NCI-H128 (cell line): ENCODE data around the gene TSPAN9.
A peak's percentile ranks its signal among the peaks of the same experiment; 100 is the strongest.
"Not testable (repeated sequence)": the region's sequence is repeated elsewhere in the genome, so short reads cannot be mapped to it uniquely, and the experiment has no call there.

Experiments
- DNase-seq: peaks from one replicate; lab custom pipeline; 2025; ENCODE audit not compliant: unreplicated experiment; lab: John Stamatoyannopoulos, UW

The TSPAN9 gene

DNA sequence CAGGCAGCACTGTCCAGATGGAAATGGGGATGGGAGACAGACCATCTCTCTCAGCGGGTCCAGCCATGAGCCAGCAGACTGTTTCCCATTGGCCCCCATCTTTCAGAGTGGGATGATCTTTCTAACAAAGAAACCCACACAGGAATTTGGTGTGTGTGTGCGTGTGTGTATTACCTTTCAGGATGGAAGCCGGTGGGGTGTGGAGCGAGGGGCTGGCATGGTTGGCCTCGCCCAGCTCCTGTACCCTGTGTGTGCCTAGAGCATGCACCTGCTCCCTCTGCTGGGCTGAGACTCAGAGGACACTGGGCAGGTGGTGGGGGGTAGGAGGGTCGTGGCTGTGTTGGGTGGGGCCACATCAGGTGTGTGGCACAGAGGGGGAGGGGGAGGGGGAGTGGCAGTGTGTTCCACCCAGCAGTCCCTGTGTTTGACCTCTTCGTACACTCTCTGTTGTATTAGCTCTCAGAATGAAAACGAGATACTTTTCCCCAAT lies 33.0 kb upstream of the TSPAN9 start:
- DNase-seq = no peak

DNA sequence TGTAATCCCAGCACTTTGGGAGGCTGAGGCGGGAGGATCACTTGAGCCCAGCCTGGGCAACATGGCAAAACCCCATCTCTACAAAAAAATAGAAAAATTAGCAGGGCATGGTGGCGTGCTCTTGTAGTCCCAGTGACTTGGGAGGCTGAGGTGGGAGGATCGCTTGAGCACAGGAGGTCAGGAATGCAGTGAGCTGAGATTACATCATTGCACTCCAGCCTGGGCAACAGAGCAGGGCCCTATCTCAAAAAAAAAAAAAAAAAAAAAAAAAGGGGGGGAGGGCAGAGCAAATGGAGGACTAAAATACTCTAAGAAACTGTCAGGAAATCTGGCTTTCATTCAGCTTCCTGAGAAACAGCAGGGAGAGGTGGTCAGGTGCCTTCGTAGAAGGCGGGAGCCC lies 31.7 kb upstream of the TSPAN9 start:
- no peak for DNase-seq

DNA sequence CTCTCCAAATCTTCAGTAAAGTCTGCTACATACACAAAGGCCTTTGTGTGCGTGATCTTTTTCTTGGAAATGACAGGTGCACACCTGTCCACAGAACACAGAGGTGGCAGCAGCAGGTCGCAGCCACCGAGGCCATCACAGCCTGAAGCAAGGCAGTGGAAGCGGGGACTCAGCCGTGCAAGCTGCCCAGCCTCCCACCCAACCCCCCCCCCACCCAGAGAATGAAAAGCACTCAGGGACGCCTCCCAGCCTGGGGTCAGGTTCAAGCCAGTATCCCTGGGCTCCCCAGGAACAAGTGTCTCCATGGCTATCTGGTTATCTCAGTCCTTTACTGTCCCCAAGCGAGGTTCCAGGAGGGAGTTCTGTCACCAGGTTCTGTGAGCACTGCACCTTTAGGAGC lies 31.2 kb upstream of the TSPAN9 start:
- DNase-seq = no peak

DNA sequence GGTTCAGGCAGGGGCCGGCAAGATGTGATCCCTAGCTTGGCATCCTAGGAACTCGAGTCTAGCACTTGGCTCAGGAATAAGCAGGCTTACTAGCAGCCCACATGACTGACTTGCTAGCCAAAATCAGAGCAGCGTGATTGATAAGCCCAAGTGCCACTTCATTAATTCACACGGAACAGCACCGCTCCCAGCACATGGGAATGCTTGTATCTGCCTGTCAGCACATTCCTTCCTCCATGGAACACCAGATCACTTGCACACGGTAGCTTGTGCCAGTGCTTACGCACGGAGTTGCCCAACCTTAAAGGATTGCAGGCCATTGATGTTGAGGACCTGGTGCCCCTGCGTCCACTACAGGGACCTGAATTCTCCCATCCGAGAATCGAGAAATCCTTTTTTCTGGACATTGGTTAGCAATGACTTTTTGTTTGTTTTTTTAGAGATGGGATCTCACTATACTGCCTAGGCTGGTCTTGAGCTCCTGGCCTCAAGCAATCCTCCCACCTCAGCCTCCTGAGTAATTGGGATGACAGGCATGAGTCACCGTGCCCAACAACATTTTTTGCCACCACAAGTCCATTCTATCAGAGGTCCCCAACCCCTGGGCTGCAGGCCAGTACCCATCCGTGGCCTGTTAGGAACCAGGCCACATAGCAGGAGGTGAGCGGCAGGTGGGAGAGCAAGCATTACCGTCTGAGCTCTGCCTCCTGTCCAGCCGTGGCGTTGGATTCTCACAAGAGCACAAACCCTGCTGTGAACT lies 30.6 kb upstream of the TSPAN9 start:
- DNase-seq = no peak

DNA sequence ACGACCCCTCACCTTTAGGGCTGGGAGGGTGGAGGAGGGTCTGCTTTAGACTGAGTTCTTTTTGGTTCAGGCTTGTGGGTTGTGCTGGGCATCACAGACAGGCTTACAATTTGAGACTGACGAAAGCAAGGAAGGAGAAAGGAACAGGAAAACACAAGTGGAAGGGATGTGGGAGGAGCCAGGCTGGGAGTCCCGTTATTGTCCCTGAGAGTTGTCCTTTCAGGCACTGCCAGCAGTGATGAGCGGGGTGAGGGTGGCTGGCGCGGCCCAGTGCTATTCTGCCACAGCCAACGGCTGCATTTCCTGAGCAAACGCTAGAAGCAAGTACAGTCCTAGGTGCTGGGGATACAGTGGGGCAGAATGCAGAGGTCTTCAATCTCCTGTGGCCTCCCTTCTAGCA lies 29.2 kb upstream of the TSPAN9 start:
- no peak for DNase-seq

DNA sequence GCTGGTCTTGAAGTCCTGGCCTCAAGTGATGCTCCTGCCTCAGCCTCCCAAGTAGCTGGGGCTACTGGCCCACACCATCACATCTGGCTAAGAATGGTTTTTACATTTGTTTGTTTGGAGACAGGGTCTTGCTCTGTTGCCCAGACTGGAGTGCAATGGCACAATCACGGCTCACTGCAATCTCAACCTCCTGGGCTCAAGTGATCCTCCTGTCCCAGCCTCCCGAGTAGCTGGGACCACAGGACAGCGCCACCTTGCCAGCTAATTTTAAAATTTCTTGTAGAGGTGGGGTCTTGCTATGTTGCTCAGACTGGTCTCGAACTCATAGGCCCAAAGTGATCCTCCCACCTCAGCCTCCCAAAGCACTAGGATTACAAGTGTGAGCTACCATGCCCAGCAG lies 28.6 kb upstream of the TSPAN9 start:
- DNase-seq = no peak

DNA sequence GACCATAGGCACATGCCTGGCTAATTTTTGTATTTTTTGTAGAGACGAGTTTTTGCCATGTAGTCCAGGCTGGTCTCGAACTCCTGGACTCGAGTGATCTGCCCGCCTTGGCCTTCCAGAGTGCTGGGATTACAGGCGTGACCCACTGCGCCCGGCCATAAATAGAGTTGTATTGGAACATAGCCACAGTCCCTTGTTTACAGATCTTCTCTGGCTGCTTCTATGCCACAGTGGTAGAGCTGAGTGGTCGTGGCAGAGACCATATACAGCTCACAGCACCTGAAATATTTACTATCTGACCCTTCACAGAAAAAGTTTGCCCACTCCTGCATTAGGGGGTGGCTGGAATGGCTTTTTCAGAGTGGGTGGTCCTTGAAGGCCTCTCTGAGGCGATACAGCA lies 28.0 kb upstream of the TSPAN9 start:
- no peak for DNase-seq

DNA sequence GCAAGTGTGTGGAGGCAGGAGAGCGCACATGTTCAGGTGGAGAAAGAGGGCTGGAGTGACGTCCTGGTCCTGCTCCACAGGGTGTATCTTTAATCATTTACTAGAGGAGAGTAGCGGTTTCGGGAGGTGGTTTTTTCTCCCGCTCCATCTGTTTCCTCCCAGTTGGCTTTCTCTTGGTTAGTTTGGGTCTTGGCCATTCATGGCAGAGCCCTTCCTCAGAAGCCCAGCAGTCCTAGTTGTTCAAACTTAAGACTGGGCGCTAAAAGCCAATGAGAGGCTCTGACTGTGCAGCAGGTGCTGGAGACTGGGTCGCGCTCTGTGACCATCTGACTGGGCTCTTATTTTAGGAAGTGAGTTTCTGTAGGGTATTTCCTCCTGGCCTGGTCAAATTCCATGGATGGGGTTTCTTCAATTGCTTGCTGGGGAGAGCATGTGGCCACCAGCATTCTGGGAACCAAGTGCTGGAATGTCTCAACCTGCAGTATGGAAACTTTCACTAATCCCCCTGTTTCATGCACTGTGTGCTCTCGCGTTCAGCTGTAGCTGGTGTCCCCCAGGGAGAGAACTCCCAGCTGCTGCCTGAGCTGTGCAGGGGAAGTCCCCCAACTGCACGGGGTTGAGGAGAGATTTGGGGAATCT lies 27.4 kb upstream of the TSPAN9 start:
- no peak for DNase-seq

DNA sequence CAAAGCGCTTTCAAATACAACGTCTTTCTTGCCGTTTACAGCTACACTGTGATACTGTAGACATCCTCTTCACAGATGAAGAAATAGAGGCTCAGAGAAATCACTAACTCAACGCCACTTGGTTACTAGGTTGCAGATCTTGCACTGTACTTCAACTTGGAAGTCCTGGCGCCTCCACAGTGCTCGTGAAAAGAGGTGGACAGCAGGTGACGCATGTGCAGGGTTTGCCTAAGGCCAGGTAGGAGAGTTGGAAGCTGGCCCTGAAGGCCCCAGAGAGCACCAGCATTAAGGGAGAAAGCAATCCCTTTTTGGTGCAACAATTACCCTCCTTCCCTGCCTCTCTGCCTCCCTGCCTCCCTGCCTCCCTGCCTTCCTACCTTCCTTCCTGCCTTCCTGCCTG lies 22.8 kb upstream of the TSPAN9 start:
- no peak for DNase-seq

DNA sequence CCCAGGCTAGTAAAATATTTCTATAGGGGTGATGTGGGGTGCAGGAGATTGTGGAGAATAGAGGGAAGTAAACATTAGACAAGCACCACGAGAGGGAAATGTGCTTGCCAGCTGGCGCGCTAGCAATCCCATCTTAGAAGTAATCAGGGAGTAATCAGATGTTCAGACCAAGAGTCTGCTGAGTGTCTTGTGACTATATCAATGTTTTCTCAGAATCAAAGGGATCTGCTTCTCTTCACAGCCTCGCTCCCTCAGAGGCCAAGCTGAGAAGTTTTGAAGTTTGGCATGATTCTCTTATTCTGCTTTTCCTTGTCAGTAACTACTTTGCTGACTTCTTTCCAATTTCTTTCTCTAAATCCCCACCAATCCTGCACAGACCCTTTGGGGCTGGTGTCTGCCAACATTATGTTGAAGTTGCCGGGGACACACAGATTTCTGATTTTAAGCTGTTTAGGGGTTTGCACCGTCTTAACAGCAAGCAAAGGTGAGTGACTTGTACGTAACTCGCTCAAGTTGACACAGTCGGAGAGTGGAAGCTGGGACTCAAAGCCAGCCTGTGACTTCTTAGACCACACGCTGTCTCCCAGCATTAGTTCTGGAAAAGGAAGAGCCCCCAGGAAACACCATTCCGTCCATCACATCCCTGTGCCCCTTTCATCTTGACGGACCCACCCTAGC lies 22.0 kb upstream of the TSPAN9 start:
- no peak for DNase-seq

DNA sequence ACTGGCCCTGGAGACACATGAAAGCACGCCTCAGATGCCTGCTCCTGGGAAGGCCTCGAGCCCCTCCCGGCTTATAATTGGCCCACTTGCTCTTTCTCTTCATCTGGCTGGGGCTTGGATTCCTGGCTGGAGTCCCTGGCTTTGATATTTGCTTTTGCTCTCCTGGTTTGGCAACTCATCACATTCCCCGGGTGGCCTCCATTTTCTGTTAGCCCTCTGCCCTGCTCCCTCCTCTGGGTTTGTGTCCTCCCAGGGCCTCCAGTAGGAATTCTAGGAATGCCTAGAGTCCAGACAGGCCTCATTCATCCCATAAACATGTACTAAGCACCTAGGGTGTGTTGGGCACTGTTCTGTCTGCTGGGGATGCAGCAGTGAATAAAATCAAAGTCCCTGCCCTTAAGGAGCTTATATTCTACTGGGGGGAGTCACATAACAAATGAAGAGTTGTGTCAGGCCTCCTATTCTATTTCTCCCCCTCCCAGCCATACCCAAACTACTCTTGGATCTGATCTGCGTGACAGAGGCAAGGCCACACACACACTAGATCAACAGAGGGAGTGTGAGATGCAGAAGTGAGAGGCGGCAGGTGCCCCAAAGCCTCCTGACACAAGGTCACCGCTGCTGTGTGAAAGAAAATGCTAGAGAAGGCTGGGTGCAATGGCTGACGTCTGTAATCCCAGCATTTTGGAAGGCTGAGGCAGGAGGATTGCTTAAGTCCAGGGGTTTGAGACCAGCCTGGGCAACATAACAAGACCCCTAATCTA lies 21.3 kb upstream of the TSPAN9 start:
- DNase-seq = no peak

DNA sequence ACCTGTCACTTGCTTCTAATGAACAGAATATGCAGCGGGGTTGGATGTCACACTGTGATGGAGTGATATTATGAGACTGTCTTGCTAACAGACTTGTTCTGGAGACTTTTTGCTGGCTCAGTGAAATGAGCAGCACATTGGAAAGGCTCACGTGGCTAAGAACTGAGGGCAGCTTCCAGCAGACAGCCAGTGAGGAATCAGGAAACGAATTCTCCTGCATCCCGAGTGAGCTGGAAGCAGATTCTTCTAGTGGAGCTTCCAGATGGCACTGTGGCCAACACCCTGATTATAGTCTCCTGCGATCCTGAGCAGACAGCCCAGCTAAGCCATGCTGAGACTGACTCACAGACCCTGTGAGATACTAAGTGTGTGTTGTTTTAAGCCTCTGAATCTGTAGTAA lies 16.1 kb upstream of the TSPAN9 start:
- DNase-seq = no peak

DNA sequence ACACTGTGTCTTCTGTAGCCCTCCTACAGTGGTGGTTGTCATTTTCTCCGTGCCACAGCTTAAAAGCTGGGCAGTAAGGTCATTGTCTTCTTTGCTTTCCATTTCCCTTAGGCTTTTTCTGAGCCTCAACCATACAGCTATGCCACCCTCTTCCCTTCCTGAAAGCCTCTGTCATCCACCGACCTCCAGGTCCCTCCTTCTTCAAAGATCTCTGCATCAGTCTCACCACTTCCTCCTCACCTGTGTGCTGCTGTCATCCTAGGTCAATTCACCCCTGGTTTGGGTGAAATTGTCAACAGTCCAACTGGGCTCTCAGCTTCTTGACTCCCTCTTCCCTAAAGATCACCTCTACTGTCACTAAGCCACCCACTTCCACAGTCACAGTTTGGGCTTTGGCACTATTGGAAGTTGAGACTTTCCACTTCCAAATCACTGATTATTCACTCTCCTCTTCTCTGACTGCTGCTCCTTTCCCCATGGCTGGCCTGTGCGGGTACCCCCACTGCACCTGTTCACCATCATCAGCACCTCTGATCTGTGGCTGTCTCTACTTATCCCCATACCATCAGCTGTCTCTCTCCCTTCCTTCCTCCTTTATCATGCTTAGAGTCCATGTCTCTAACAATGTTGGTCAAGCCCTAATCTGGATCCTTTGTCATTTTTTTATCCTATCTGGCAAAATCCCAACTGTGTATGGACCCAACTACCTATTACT lies 15.5 kb upstream of the TSPAN9 start:
- no peak for DNase-seq

DNA sequence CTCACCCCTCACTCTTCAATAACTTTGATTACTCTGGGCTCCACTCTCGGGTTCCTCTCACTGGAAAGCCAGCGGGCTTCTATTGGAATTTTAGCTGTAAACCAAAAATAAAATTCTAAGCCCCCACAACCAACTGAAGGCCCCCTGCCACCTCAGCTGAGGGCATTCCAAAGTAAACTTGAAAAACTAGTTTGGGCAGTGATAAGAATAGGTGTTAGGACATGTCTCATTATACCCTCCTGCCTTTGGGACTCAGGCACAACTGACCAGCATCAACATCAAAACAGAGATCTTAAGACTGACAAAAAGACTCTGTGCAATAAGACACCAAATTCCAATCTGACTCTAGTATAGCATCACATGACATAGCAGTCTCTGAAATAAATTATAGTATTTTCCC lies 11.9 kb upstream of the TSPAN9 start:
- DNase-seq = no peak

DNA sequence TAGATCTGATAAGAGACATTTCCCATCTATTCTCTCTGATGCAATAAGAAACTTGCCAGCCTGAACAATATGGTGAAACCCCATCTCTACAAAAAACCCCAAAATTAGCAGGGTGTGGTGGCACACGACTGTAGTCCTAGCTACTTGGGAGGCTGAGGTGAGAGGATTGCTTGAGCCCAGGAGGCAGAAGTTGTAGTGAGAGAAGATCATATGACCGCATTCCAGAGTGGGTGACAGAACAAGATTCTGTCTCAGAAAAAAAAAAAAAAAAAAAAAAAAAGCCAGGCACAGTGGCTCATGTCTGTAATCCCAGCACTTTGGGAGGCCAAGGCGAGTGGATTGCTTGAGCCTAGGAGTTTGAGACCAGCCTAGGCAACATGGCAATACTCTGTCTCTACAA lies 11.3 kb upstream of the TSPAN9 start:
- not testable (repeated sequence) for DNase-seq

DNA sequence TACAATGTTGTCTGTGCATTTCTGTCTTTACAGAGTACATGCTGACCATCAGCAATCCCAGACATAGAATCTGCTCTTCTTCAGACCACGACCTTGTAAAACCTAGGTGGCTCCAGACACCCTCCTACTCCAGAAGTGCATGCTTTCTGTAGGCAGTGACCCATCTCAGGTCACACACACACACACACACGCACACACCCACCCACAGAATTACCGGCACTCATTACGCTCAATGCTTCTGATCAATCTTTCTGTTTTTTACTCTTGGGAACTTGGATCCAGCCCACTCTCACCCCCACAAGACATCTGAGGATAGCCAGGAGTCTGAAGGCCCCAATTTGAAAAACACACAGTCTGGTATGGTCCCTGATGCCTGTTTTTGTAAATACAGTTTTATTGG lies 7.5 kb upstream of the TSPAN9 start:
- DNase-seq = no peak

DNA sequence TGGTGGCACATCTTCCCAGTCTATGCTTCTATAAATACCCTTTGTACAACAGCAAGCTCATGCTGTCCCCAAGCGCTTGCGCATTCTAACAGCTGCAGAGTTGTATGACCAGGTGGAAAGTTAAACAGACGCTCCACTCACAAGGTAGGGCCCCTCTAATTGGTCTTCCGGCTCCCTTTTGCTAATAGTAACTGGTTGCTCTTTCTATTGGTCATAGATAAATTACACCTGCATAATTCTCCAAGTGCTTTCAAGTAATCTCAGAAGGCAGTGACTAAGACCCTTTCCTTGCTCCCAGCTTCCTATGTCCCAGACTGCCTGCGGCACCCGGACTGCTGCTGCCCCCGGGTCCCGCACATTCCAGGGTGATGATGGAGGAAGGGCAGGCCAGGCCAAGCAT lies 6.1 kb upstream of the TSPAN9 start:
- no peak for DNase-seq

DNA sequence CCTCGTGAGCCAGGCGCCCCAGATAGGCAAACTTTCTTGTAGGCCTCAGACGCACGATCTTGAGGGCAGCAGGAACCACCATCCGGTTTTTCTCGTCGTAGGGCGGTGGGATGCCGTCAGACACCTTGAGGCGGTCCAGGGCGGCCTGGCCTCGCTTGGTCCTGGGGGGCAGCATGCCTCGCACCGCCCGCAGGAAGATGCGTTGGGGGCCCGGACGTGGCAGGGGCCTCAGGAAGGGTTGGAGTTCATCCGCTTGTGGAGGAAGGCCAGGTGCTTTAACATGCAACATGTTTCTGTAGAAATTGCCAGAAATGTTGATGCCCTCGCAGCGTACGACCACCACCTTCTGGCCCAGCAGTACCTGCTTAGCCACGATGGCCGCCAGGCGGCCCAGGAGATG lies 5.5 kb upstream of the TSPAN9 start:
- no peak for DNase-seq

DNA sequence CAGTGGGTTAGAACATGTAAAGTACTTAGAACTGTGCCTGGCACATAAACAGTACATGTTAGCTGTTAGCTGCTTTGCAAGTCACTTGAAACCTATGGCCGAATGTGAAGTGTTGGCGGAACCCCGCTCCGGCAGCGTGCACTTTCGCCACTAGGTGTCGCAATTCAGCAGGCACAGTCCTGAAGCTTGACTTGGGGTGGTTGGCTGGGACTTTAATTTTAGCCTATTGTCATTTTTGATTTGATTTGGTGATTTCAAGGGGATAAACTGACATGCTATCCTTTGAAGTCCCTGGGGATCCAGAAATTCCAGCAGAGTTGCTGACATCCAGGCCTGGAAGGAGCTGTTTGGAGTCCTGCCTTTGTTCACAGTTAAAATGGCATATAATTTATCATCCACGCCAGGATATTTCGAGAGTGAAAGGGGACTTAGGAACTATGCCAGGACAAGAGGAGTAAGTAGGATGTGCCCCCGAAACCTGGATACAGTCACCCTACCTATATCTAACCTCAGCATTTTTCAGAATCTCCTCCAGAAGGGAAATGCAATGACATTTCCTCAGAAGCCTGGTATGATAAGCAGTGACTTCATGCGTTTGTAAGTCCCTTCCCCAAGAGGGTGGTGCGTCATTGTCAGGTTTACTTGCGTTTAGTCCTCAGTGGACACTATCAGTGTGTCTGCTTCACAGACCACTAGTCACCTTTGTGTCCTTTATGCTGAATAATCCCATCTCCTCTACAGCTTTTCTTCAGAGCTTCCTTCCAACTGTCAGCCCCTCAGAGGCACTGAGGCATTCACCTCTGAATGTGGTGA lies 3.5 kb upstream of the TSPAN9 start:
- peak; percentile 55 for DNase-seq

DNA sequence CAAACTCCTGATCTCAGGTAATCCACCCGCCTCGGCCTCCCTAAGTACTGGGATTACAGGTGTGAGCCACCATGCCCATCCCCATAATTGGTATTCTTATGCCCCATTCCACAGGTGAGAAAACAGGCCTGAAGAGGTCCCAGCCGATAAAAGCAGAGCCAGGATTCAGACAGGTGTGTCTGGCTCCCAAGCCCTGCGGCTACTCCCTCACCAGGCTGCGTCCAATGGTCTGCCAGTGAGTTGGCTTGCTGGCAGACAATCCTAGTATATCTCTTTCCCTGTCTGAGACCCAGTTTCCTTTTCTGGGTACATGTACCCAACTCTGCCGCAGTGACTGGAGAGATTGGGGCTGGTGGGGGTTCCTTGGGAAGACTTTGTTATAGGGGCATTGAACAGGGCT lies 1.9 kb upstream of the TSPAN9 start:
- no peak for DNase-seq
